ENCODE data around the gene SLC5A8.

GRCh38 chr12:101216810-101217209, 6.8 kb upstream of the SLC5A8 start:
- TF ChIP-seq CTCF (IDR thresholded peaks at IDR 0.05) (no peak), POLR2A (IDR thresholded peaks at IDR 0.05) (no peak)

All from ovary (tissue), 3 donors.